ENCODE data around the gene KHK. TPM values are rescaled to one million over a fixed set of nuclear protein-coding genes. Genes with fewer than 3 reads are reported as not detected.
A peak's percentile ranks its signal among the peaks of the same experiment; 100 is the strongest.
"Not testable (repeated sequence)": the region's sequence is repeated elsewhere in the genome, so short reads cannot be mapped to it uniquely, and the experiment has no call there.

KHK gene
- total RNA-seq, 8 experiments from 2014 or later, result 0.72 to 5.4 (median 3.4) TPM

DNA sequence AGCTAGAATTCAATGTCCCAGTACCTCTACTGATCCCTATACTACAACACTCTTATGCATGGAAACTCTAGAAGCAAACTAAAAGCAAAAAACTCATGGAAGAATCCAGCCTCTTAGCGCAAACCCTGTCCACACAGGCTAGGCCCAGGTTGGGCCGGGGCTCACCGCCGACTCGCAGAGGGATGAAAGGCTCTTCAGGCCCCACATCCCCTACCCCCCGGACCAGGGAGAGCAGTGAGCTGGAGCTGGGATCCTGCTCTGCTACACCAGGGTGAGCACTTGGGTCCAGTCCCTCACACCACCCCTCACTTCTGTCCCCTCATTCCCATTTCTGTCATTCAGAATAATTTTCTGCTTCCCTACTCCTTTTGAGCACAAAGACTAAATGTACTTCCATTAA, 17.1 kb upstream of the KHK start:
- peaks cover 15 to 20% of the 10 kb centered on the region in 2 donors for H3K4me1 ChIP-seq (replicated peaks in 1 of 2)
- no peak overlapping the region for H3K4me3 ChIP-seq

DNA sequence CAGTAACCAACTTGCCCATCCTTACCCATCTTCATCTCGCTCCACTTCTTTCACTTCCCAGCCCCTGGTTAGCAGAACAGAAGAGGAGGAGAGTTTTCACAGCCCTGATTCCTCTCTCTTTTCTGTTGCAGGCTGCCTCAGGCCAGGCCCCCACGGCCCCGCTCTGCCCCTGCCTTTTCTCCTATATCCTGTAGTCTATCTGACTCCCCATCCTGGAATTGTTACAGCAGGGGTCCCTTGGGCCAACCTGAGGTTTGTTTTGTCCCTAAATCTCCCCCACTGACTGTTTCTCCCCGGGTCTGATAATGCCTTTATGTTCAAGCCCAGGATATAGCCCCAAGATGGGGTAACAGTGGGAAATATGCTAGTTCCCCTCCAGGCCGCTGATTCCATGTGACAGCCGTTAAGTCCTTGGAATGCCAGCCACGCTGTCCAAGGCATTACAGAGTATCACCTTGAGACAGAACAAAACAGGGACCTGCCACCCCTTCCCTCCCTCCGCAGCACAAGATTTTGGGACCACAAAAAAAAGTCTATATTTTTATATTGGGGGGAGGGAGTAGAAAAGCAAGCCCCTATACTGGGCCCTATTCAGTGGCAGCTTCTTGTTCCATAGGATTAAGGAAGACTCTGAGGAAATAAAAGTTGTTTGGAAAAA, 16.5 kb upstream of the KHK start:
- ATAC-seq (replicated peaks in 6 of 8), result no peak
- in situ Hi-C loops (cut with MboI; ENCODE audit: low pct_unique_long_range_greater_than_20kb in 2 of 9, low sequenced_read_pairs in 9 of 9, unreplicated experiment in 9 of 9), result no loop called here
- 50 to 97% (median 90%) methylated on average over 2 to 8 of the region's 8 CpGs; no CpG with 5 or more reads in 2 of the 10 experiments for WGBS, 10 experiments
- Histone ChIP-seq H3K4me1 (replicated peaks in 1 of 2) (peaks cover 15 to 20% of the 10 kb centered on the region in 2 donors), H3K4me3 (peak overlapping the region; percentile 75 to 95 (median 82)), H3K27ac (no peak overlapping the region)

More for the DNA sequence above, 17.1 kb upstream of the KHK start:
- H3K27ac ChIP-seq, result no peak overlapping the region
- 90 to 100% (median 100%) methylated on average over 1 to 2 of the region's 6 CpGs; no CpG with 5 or more reads in 5 of the 10 experiments for WGBS, 10 experiments
- in situ Hi-C loops (cut with MboI; ENCODE audit: low pct_unique_long_range_greater_than_20kb in 2 of 9, low sequenced_read_pairs in 9 of 9, unreplicated experiment in 9 of 9), result no loop called here
- no peak for ATAC-seq (replicated peaks in 6 of 8)

DNA sequence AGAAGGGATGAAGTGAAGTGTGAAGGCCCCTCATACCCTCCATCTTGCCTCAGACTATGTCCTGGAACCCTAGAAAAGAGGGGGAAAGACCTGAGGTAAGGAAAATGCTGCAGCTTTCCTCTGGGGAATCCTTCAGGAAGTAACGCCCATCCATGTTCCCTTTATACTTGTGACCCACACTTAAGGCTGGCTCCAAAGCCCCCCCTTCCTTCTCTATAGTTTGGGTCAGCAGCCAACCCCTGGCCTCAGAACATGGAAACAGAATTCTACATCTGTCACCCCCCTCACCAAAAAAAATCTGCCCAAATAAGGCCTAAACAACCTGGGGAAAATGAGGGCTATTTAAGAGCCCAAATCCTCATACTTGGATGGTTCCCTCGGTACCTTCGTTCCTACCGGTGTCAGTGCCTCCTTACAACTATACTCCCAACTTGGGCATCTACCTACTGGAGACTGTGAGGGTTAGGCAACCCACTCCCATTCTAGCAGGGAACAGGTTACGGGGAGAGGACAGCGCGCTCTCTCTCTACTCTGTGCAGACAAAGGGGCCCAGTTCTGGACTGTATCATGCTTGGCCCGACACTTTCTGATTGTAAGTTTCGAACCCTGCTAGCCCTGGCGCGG, 15.8 kb upstream of the KHK start:
- Histone ChIP-seq H3K27ac (peak overlapping the region; percentile 84 to 92), H3K4me3 (peak overlapping the region; percentile 75 to 95 (median 82)), H3K4me1 (replicated peaks in 1 of 2) (peaks cover 15 to 20% of the 10 kb centered on the region in 2 donors)
- WGBS, 10 experiments, result 0 to 8% (median 1%) methylated on average over 1 to 7 of the region's 11 CpGs; no CpG with 5 or more reads in 2 of the 10 experiments
- ATAC-seq (replicated peaks in 6 of 8), result peak in 1 of 8 experiments; percentile 23
- in situ Hi-C loops (cut with MboI; ENCODE audit: low pct_unique_long_range_greater_than_20kb in 2 of 9, low sequenced_read_pairs in 9 of 9, unreplicated experiment in 9 of 9), result no loop called here

DNA sequence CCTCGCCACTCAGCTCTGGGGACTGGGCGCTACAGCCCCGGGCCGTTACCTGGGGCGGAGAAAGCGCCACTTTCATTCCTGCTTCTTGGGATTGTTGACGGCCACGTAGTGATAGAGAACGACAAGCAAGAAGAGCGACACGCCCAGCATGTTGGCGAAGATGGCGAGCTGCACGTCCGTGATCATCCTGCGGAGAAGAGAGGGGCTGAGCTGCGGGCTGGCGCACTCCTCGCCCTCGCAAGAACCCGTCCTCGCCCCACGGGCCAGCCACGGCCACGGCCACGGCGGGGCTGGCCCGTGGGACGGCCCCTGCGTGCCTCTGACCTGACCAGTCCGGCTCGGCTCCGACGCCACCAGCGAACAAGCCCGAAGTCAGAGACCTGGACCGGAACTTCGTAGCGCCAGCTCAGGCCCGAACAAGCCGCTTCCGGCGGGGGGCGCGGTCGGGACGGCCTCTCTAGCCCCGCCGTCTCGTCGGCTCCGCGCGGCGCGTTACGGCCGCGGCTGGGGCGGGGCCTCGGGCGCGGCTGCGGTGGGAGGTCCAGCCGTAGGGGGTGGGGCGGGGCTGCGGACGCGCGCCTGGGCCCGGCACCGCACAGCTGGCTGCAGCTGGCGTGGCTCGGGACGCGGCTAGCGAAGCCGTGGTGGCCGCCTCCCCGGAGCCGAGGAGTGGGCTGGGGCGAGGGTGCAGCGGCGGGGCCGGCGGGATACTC, 15.1 kb upstream of the KHK start, which contains the start of gene OST4:
Gene OST4, minus strand, starts transcription at position 378 of the 713 bp plus-strand sequence.
- WGBS, 10 experiments, result 0 to 1% (median 0%) methylated on average over 1 to 18 of the region's 86 CpGs; no CpG with 5 or more reads in 5 of the 10 experiments
- in situ Hi-C loops (cut with MboI; ENCODE audit: low pct_unique_long_range_greater_than_20kb in 2 of 9, low sequenced_read_pairs in 9 of 9, unreplicated experiment in 9 of 9), result no loop called here
- H3K27ac ChIP-seq, result peak within 1 kb of the TSS; percentile 89 to 92

DNA sequence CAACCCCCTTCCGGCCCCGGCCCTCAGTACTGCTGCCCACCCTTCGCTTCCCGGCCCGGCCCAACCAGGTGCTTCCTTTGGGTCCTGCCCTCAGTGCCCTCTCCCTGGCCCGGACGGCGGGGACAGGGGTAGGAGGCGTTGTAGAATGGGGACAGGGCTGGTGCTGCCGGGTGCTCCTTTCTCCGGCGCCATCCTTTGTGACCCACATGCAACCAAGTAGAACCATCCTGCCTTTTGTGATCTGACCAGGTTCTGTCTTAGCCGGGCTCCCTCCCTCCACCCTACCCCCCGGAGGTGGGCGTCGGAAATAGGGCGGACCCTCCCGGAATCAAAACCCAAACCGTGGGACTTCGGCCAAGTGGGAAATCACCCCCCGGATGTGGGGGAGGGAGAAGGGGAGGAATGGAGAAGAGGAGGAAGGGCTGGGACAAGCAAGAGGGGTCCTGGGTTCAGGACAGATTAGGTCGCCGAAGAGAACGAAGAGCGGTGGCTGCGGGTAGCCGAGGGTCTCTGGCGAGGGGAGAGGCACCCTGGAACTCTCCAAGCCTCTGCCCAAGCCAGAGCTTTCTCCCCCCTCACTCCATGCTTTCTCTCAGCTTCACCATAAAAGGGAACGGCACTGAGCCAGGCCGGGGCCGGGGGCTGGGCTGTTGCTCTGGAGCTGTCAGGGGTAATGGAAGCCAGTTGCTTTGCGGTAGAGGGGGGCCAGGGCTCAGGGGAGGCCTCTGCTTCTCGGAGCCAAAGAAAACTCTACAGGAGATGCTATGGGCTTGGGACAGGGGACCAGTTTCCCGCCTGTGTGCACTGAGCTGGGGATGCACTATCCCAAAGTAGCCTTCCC, 14.4 kb upstream of the KHK start:
- WGBS, 10 experiments, result 0 to 35% (median 2%) methylated on average over 1 to 10 of the region's 34 CpGs; no CpG with 5 or more reads in 5 of the 10 experiments
- peak overlapping the region; percentile 75 to 95 (median 82) for H3K4me3 ChIP-seq

More for the DNA sequence above, 15.1 kb upstream of the KHK start, which contains the start of gene OST4:
- peak; percentile 88 to 97 (median 92) for ATAC-seq (replicated peaks in 6 of 8)
- Histone ChIP-seq H3K4me3 (peak within 1 kb of the TSS; percentile 75 to 95 (median 82)), H3K4me1 (replicated peaks in 1 of 2) (peaks cover 15 to 20% of the 10 kb centered on the region in 2 donors)

DNA sequence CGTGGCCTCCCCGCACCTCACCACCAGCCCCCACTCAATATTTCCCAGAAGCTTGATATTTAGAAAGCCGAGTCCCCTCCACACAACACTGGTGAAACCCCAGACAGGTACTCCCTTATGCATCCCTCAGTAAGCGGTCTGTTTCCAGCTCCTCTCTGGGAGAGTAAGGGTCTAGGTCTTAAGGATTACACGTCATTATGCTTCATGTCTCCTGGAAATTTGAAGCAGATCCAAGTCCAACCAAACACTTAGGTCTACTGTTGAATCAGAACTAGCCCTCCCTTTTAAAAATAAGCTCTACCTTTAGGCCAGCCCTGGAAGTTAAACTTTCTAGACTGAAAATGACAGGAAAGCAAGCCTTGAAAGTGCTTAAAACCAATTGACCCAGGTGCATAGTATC, 13.7 kb upstream of the KHK start:
- ATAC-seq (replicated peaks in 6 of 8), result no peak
- Histone ChIP-seq H3K4me1 (replicated peaks in 1 of 2) (peaks cover 15 to 20% of the 10 kb centered on the region in 2 donors), H3K27ac (peak overlapping the region in 1 of 2 donors; percentile 88), H3K4me3 (peak overlapping the region in 1 of 5 donors; percentile 95)
- 43 to 100% (median 92%) methylated on average over 1 to 4 of the region's 5 CpGs; no CpG with 5 or more reads in 4 of the 10 experiments for WGBS, 10 experiments
- in situ Hi-C loops (cut with MboI; ENCODE audit: low pct_unique_long_range_greater_than_20kb in 2 of 9, low sequenced_read_pairs in 9 of 9, unreplicated experiment in 9 of 9), result no loop called here

More for the DNA sequence above, 14.4 kb upstream of the KHK start:
- Histone ChIP-seq H3K4me1 (replicated peaks in 1 of 2) (peaks cover 15 to 20% of the 10 kb centered on the region in 2 donors), H3K27ac (peak overlapping the region; percentile 88 to 89)
- in situ Hi-C loops (cut with MboI; ENCODE audit: low pct_unique_long_range_greater_than_20kb in 2 of 9, low sequenced_read_pairs in 9 of 9, unreplicated experiment in 9 of 9), result no loop called here
- peak in 6 of 8 experiments; percentile 7 to 53 (median 31) for ATAC-seq (replicated peaks in 6 of 8)

DNA sequence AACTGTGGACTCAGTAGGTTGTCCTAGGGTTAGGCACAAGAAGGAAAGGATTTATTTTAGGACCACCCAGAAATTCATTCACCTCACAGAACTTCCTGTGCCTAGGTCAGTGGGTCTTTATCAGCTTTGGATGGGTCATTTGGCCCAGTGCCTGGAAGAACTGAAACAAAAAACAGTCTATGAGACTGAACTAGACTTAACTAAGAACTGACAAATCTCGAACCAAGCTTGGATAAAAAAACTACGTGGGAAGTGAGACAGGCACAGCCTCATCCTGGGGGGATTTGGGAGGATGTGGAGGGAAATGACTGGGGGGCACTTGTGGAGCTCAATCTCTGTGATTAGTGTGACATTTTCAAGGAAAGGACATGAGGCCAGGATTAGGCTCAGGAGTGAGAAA, 12.8 kb upstream of the KHK start:
- Histone ChIP-seq H3K4me3 (no peak overlapping the region), H3K4me1 (replicated peaks in 1 of 2) (peaks cover 24 to 28% of the 10 kb centered on the region in 2 donors), H3K27ac (no peak overlapping the region)
- no peak for ATAC-seq (replicated peaks in 6 of 8)
- WGBS, 10 experiments, result 0 to 100% (median 84%) methylated on average over 1 to 2 of the region's 2 CpGs; no CpG with 5 or more reads in 3 of the 10 experiments
- in situ Hi-C loops (cut with MboI; ENCODE audit: low pct_unique_long_range_greater_than_20kb in 2 of 9, low sequenced_read_pairs in 9 of 9, unreplicated experiment in 9 of 9), result no loop called here

DNA sequence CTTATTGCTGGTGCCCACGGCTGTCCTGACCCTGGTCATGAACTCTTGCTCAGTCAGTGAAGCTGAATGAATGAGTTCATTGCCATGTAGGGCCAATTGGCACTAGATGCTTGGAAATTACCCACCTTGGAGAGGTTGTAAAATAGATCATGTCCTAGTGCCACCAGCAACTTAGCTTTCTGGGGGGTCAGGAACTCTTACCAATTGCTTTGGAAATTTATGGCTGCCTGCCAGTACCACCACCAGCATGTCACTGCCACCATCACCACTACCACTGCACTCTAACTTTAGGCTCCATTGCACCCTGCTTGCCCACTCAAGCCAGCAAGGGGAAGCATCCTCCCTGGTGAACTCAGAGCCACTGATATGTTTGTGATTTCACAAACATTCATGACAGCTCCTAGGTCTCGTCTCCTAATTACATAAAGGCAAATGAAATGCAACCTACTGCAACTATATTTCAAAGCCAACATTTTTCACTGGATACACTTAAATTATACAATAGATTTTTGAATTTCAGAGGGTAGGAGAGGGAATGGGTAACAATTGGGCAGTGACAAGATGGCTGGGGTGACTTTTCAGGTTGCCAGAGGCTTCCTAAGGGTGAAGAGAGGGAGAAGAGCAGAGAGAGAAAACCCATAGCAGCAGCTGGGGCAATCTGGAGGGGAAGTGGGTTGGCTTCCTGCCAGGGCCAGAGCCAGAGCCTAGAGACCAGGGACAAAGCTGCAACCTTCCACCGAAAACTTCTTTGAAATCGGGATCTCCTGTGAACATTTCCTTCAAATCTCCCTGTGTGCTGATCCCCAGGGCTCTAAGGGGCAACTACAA, 11.6 kb upstream of the KHK start:
- WGBS, 10 experiments, result 64 to 100% (median 79%) methylated on average over 1 to 4 of the region's 4 CpGs; no CpG with 5 or more reads in 2 of the 10 experiments
- Histone ChIP-seq H3K27ac (no peak overlapping the region), H3K4me1 (replicated peaks in 1 of 2) (peaks cover 32 to 34% of the 10 kb centered on the region in 2 donors), H3K4me3 (no peak overlapping the region)
- in situ Hi-C loops (cut with MboI; ENCODE audit: low pct_unique_long_range_greater_than_20kb in 2 of 9, low sequenced_read_pairs in 9 of 9, unreplicated experiment in 9 of 9), result loop anchor here in 2 of 9 experiments (25.0 kb wide), 2 partner anchors 113 to 137 kb away; partner anchors contain the start of genes ATRAID (in 1 of the 2), CAD (in 1 of the 2), MAPRE3 (in 1 of the 2) and SLC5A6 (in 1 of the 2)
- no peak for ATAC-seq (replicated peaks in 6 of 8)

DNA sequence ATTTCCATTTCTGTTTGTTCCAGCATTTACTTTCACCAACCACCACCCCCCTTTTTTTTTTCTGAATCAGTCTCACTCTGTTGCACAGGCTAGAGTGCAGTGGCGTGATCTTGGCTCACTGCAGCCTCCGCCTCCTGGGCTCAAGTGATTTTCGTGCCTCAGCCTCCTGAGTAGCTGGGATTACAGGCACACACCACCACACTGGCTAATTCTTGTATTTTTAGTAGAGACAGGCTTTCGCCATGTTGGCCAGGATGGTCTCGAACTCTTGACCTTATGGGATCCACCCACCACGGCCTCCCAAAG, 11.1 kb upstream of the KHK start:
- in situ Hi-C loops (cut with MboI; ENCODE audit: low pct_unique_long_range_greater_than_20kb in 2 of 9, low sequenced_read_pairs in 9 of 9, unreplicated experiment in 9 of 9), result loop anchor here in 2 of 9 experiments (25.0 kb wide), 2 partner anchors 113 to 137 kb away; partner anchors contain the start of genes ATRAID (in 1 of the 2), CAD (in 1 of the 2), MAPRE3 (in 1 of the 2) and SLC5A6 (in 1 of the 2)
- not testable (repeated sequence) for H3K4me3 ChIP-seq; H3K27ac ChIP-seq; ATAC-seq (replicated peaks in 6 of 8)
- WGBS, 10 experiments, result 80 to 96% (median 89%) methylated on average over 1 to 5 of the region's 6 CpGs; no CpG with 5 or more reads in 5 of the 10 experiments
- peaks cover 29 to 30% of the 10 kb centered on the region in 2 donors for H3K4me1 ChIP-seq (replicated peaks in 1 of 2)

DNA sequence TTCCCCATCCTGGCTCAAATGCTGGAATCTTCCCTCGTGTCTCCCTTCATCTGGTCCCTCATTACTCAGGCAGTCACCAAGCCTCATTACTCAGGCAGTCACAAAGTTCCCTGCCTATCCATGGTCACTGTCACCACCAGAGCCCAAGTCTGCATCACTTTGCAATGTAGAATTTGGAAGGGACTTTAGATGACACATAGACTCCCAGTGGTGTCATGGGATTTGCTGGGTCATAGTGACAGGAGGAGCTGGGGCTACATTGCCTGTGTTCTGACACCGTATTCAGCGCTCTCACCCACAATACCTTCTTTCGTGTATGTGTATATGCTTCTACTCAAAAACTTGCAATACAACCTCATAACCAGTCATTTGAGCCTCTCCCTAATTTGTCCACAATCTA, 10.2 kb upstream of the KHK start:
- H3K4me1 ChIP-seq (replicated peaks in 1 of 2), result peaks cover 32 to 35% of the 10 kb centered on the region in 2 donors
- H3K4me3 ChIP-seq, result no peak overlapping the region
- WGBS, 10 experiments, result 22 to 87% (median 81%) methylated on average over 1 to 4 of the region's 4 CpGs; no CpG with 5 or more reads in 5 of the 10 experiments
- in situ Hi-C loops (cut with MboI; ENCODE audit: low pct_unique_long_range_greater_than_20kb in 2 of 9, low sequenced_read_pairs in 9 of 9, unreplicated experiment in 9 of 9), result loop anchor here in 2 of 9 experiments (25.0 kb wide), 2 partner anchors 114 to 136 kb away; partner anchors contain the start of genes ATRAID (in 1 of the 2), CAD (in 1 of the 2), MAPRE3 (in 1 of the 2) and SLC5A6 (in 1 of the 2)
- no peak for ATAC-seq (replicated peaks in 6 of 8)
- no peak overlapping the region for H3K27ac ChIP-seq

DNA sequence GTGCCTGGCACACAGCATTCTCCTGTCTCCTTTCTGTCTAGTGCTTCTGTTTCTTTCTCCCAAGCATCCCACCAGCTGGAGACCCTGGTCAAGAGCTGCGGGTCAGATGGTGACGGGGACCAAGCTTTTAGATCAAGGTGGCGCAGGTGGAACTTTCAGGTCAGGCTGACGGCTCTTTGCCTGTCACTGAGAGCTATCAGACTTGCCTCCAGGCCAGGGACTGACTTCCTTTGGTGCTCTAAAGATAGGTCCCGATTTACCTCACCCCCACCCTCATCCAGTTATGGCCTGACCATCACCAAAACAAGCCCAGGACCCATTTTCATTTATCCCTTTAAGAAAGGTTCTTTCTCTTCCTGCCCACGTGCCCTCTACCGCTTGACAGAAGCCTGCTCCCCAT, 9.3 kb upstream of the KHK start:
- no peak overlapping the region for H3K4me3 ChIP-seq
- WGBS, 10 experiments, result 82 to 100% (median 93%) methylated on average over 1 to 5 of the region's 7 CpGs; no CpG with 5 or more reads in 3 of the 10 experiments
- in situ Hi-C loops (cut with MboI; ENCODE audit: low pct_unique_long_range_greater_than_20kb in 2 of 9, low sequenced_read_pairs in 9 of 9, unreplicated experiment in 9 of 9), result loop anchor here in 2 of 9 experiments (25.0 kb wide), 2 partner anchors 115 to 135 kb away; partner anchors contain the start of genes ATRAID (in 1 of the 2), CAD (in 1 of the 2), MAPRE3 (in 1 of the 2) and SLC5A6 (in 1 of the 2)
- ATAC-seq (replicated peaks in 6 of 8), result no peak
- no peak overlapping the region for H3K27ac ChIP-seq
- peaks cover 38 to 40% of the 10 kb centered on the region in 2 donors for H3K4me1 ChIP-seq (replicated peaks in 1 of 2)

Measured in motor neuron (in vitro differentiated cells).